HG03108 (cell line): ENCODE results near the gene SELL.
"Not testable (repeated sequence)": the region's sequence is repeated elsewhere in the genome, so short reads cannot be mapped to it uniquely, and the experiment has no call there.

Experiments
- ATAC-seq: cut with Tn5 transposase; IDR thresholded peaks from one replicate; pipeline ENCODE4 v1.9.1; 2021; ENCODE audit warnings: moderate library complexity; ENCODE audit not compliant: unreplicated experiment

The SELL gene

DNA sequence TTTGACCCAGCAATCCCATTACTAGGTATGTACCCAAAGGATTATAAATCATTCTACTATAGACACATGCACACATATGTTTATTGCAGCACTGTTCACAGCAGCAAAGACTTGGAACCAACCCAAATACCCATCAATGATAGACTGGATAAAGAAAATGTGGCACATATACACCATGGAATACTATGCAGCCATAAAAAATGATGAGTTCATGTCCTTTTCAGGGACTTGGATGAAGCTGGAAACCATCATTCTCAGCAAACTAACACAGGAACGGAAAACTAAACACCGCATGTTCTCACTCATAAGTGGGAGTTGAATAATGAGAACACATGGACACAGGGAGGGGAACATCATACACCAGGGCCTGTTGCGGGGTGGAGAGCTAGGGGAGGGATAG is 41.2 kb downstream of the SELL start:
- not testable (repeated sequence) for ATAC-seq

DNA sequence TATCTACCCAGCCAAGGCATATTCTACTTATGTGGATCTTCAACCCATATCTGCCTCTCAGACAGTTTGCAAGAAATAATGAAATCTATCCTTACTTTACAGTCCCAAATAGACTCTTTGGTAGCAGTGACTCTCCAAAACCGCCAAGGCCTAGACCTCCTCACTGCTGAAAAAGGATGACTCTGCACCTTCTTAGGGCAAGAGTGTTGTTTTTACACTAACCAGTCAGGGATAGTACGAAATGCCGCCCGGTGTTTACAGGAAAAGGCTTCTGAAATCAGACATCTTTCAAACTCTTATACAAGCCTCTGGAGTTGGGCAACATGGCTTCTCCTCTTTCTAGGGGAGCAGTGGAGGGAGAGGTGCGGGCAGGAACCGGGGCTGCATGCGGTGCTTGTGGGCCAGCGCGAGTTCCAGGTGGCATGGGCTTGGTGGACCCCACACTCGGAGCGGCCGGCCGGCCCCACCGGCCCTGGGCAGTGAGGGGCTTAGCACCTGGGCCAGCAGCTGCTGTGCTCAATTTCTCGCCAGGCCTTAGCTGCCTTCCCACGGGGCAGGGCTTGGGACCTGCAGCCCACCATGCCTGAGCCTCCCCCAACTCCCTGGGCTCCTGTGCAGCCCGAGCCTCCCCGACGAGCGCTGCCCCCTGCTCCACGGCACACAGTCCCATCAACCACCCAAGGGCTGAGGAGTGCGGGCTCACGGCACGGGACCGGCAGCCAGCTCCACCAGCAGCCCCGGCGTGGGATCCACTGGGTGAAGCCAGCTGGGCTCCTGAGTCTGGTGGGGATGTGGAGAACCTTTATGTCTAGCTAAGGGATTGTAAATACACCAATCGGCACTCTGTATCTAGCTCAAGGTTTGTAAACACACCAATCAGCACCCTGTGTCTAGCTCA is 43.5 kb downstream of the SELL start:
- not testable (repeated sequence) for ATAC-seq

GRCh38 chr1:169667227-169667639 is 44.2 kb downstream of the SELL start:
- ATAC-seq: not testable (repeated sequence)

DNA sequence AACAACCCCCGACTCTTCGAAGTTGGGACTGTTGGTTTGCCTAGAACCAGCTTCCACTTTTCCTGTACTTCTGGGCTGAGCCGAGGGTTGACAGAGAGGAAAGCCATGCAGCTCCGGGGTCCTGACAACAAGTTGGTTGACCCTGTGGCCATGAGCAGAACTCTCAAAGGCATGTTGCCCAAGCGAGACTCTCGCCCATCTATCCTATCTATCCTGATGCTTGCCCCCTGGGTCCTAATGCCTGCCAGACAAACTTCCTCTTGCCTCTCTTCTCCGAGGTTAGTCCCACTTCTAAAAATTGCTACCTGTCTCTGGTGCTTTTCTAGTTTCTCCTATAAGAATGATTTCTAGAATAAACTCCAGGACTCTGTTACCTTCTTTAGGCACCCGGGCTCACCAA is 48.7 kb downstream of the SELL start:
- ATAC-seq: not testable (repeated sequence)

- ATAC-seq: not testable (repeated sequence)
Measured at GRCh38 chr1:169661066-169661465, 50.4 kb downstream of the SELL start.

DNA sequence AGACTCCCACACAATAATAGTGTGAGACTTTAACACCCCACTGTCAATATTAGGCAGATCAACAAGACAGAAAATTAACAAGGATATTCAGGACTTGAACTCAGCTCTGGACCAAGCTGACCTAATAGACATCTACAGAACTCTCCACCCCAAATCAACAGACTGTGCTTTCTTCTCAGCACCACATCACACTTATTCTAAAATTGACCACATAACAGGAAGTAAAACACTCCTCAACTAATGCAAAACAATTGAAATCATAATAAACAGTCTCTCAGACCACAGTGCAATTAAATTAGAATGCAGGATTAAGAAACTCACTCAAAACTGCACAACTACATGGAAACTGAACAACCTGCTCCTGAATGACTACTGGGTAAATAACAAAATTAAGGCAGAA is 52.6 kb downstream of the SELL start:
- not testable (repeated sequence) for ATAC-seq

DNA sequence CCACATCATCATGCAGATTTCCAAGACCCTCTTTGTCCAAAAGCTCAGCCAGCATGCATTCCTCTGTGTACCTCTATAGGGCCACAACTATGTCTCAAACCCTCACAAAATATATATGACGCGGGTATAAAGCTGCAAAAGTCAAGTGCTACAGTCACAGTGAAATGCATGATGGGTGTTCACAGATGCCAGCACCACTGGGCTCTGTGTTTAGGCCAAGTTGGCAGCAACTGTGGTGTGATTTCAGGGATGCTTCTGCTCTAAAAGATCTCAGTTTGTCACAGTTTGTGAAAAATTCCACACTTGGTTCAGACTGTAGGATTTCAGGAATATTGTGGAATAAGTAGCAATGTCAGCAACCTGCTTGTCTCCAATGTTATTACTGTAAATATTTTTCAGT is 57.5 kb downstream of the SELL start:
- ATAC-seq: no peak

DNA sequence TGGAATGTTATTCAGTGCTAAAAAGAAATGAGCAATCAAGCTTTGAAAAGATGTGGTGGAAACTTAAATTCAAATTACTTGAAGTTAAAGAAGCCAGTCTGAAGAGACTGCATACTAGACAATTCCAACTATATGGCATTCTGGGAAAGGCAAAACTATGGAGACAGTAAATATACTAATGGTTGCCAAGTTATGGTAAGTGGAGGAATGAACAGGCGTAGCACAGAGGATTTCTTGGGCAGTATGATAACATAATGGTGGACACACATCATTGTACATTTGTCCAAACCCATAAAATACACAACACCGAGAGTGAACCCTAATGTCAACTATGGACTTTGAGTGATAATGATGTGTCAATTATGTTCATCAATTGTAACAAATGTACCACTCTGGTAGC is 60.4 kb downstream of the SELL start:
- no peak for ATAC-seq

DNA sequence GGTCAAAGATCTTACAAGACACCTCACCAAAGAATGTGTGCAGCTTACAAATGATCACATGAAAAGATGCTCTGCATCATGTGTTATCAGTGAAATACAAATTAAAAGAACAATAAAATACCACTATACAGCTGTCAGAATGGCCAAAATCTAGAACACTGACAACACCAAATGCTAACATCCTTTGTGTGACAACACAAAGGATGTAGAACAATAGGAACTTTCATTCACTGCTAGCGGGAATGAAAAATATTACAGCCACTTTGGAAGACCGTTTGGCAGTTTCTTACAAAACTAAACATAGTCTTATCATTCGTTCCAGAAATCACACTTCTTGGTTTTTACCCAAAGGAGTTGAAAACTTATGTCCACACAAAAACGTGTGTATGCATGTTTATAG is 60.9 kb downstream of the SELL start:
- ATAC-seq: no peak

DNA sequence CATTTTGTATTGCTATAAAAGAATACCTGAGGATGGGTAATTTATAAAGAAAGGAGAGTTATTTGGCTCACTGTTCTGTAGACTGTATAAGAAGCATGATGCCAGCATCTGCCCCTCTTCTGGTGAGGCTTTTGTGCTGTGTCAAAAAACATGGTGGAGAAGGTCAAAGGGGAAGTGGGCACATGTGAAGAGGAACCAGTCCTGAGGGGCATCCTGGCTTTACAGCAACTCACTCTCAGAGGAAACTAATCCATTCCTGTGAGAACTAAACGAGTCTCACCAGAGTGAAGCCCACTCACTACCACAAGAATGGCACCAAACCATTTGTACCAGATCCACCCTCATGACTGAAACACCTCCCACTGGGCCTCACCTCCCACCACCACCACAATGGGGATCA is 62.7 kb downstream of the SELL start:
- no peak for ATAC-seq

GRCh38 chr1:169648187-169648586 is 63.2 kb downstream of the SELL start:
- ATAC-seq: no peak

GRCh38 chr1:169647512-169647911 is 63.9 kb downstream of the SELL start:
- no peak for ATAC-seq

DNA sequence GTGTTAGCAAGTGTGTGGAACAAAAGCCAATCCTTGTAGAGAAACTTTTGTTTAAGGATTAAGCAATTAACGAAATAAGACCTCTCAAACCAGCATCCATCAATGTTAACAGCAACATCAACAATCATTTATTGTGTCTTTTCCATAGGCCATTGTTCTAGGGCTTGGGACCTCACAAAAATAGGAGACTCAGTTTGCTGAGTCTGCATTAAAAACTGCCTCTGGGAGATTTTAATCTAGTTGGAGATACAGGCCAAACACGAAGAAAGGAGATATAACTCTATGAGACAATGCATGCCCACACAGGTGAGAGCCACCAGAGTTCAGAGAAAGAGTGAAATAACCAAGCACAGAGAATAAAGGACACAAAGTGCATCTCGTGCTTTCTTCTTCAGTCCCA is 67.1 kb downstream of the SELL start:
- no peak for ATAC-seq
